H9 (cell line): Measurements from ENCODE around the gene PITPNM3. TPM values are rescaled to one million over a fixed set of nuclear protein-coding genes. Genes with fewer than 3 reads are reported as not detected.

Experiments used
- DNase-seq: peaks from one replicate; pipeline ENCODE4 v3.0.0-alpha.2; 2017
- H2AFZ ChIP-seq: one replicate; pipeline ENCODE4 v1.6.1; 2013; ENCODE audit warnings: mild to moderate bottlenecking, low read length, control low read depth, moderate library complexity
- H2AK5ac ChIP-seq: 2 replicates; pipeline ENCODE4 v1.6.1; 2013; ENCODE audit warnings: low read length, control low read depth, mixed read lengths; ENCODE audit not compliant: insufficient read length
- H2BK120ac ChIP-seq: one replicate; pipeline ENCODE4 v1.6.1; 2013; ENCODE audit warnings: low read depth, mild to moderate bottlenecking, low read length, control low read depth, inconsistent platforms; ENCODE audit not compliant: poor library complexity, severe bottlenecking
- H2BK12ac ChIP-seq: 2 replicates; pipeline ENCODE4 v1.6.1; 2013; ENCODE audit warnings: low read length, control low read depth, mixed read lengths, low read depth; ENCODE audit not compliant: insufficient read length
- H2BK15ac ChIP-seq: 2 replicates; pipeline ENCODE4 v1.6.1; 2013; ENCODE audit warnings: low read depth, low read length, control low read depth
- H2BK20ac ChIP-seq: one replicate; pipeline ENCODE4 v1.6.1; 2013; ENCODE audit warnings: low read depth, mild to moderate bottlenecking, low read length, control low read depth, inconsistent platforms; ENCODE audit not compliant: poor library complexity, severe bottlenecking
- H2BK5ac ChIP-seq: 2 replicates; pipeline ENCODE4 v1.6.1; 2013; ENCODE audit warnings: low read length, control low read depth, mixed read lengths; ENCODE audit not compliant: insufficient read length
- H3K14ac ChIP-seq: 2 replicates; pipeline ENCODE4 v1.6.1; 2013; ENCODE audit warnings: low read length, control low read depth; ENCODE audit not compliant: insufficient read depth
- H3K18ac ChIP-seq: 2 replicates; pipeline ENCODE4 v1.6.1; 2013; ENCODE audit warnings: low read depth, mild to moderate bottlenecking, mixed read lengths, low read length, control low read depth; ENCODE audit not compliant: insufficient read length
- H3K23ac ChIP-seq: 2 replicates; pipeline ENCODE4 v1.6.1; 2013; ENCODE audit warnings: low read length, control low read depth, mixed read lengths, low read depth; ENCODE audit not compliant: insufficient read length
- H3K23me2 ChIP-seq: 2 replicates; pipeline ENCODE4 v1.6.1; 2013; ENCODE audit warnings: low read depth, mild to moderate bottlenecking, mixed read lengths, low read length, control low read depth; ENCODE audit not compliant: insufficient read length, poor library complexity, severe bottlenecking
- H3K27ac ChIP-seq: 2 replicates; pipeline ENCODE4 v1.5.1; 2013; ENCODE audit warnings: low read length, control low read depth, mixed read lengths, low read depth; ENCODE audit not compliant: insufficient read length
- H3K27me3 ChIP-seq: 2 replicates; pipeline ENCODE4 v1.6.1; 2013; ENCODE audit warnings: low read length, control low read depth, inconsistent platforms; ENCODE audit not compliant: insufficient read depth
- H3K4ac ChIP-seq: 2 replicates; pipeline ENCODE4 v1.6.1; 2013; ENCODE audit warnings: low read depth, mild to moderate bottlenecking, control low read depth, inconsistent platforms, low read length, moderate library complexity
- H3K4me1 ChIP-seq: 2 replicates; pipeline ENCODE4 v1.6.1; 2013; ENCODE audit warnings: low read length, control low read depth, inconsistent platforms; ENCODE audit not compliant: insufficient read depth
- H3K4me2 ChIP-seq: 2 replicates; pipeline ENCODE4 v1.6.1; 2013; ENCODE audit warnings: low read length, control low read depth, mixed read lengths; ENCODE audit not compliant: insufficient read length, insufficient read depth
- H3K56ac ChIP-seq: 2 replicates; pipeline ENCODE4 v1.6.1; 2013; ENCODE audit warnings: low read depth, mild to moderate bottlenecking, mixed read lengths, low read length, control low read depth; ENCODE audit not compliant: insufficient read length
- H3K79me1 ChIP-seq: 2 replicates; pipeline ENCODE4 v1.6.1; 2013; ENCODE audit warnings: low read depth, mild to moderate bottlenecking, moderate library complexity, low read length, control low read depth, inconsistent platforms; ENCODE audit not compliant: insufficient read depth, poor library complexity, severe bottlenecking
- H3K79me2 ChIP-seq: 2 replicates; pipeline ENCODE4 v1.6.1; 2013; ENCODE audit warnings: low read length, control low read depth, inconsistent platforms; ENCODE audit not compliant: insufficient read depth
- H3K9ac ChIP-seq: 2 replicates; pipeline ENCODE4 v1.6.1; 2013; ENCODE audit warnings: low read length, control low read depth, mixed read lengths; ENCODE audit not compliant: insufficient read length; ENCODE audit errors: extremely low read depth
- H3K9me3 ChIP-seq: one replicate; pipeline ENCODE4 v1.6.1; 2013; ENCODE audit warnings: low read depth, low read length, inconsistent platforms; ENCODE audit not compliant: control insufficient read depth
- H3T11ph ChIP-seq: one replicate; pipeline ENCODE4 v1.6.1; 2013; ENCODE audit warnings: mild to moderate bottlenecking, low read length, control low read depth, inconsistent platforms
- H4K20me1 ChIP-seq: one replicate; pipeline ENCODE4 v1.6.1; 2013; ENCODE audit not compliant: control insufficient read depth, insufficient read length, insufficient read depth
- H4K5ac ChIP-seq: 2 replicates; pipeline ENCODE4 v1.6.1; 2013; ENCODE audit warnings: low read depth, mild to moderate bottlenecking, mixed read lengths, low read length, control low read depth; ENCODE audit not compliant: insufficient read length
- H4K8ac ChIP-seq: replicated peaks from 2 replicates; pipeline ENCODE4 v1.6.1; 2013; ENCODE audit warnings: low read length, control low read depth, mixed read lengths, low read depth; ENCODE audit not compliant: insufficient read length
- H4K91ac ChIP-seq: 2 replicates; pipeline ENCODE4 v1.6.1; 2013; ENCODE audit warnings: low read depth, mild to moderate bottlenecking, moderate library complexity, mixed read lengths, low read length, control low read depth; ENCODE audit not compliant: insufficient read length
- H3K27ac Mint-ChIP-seq, 3 experiments: 2 replicates in 2 of 3; 3 replicates in 1 of 3; pipeline ENCODE4 v1.8.0; 2020 to 2021; ENCODE audit warnings: mixed read lengths in 3 of 3, mild to moderate bottlenecking in 1 of 3, moderate library complexity in 1 of 3
- H3K27me3 Mint-ChIP-seq: 2 replicates; pipeline ENCODE4 v1.8.0; 2021; ENCODE audit warnings: low read depth, mild to moderate bottlenecking, moderate library complexity, mixed read lengths
- H3K36me3 Mint-ChIP-seq, 3 experiments: 2 replicates in 2 of 3; 3 replicates in 1 of 3; pipeline ENCODE4 v1.8.0; 2020 to 2021; ENCODE audit warnings: low read depth in 3 of 3, mixed read lengths in 3 of 3; ENCODE audit not compliant: insufficient read depth in 1 of 3
- H3K4me1 Mint-ChIP-seq, 2 experiments: 2 replicates each; pipeline ENCODE4 v1.8.0; 2020; ENCODE audit warnings: mixed read lengths in 2 of 2
- H3K4me3 Mint-ChIP-seq, 2 experiments: 2 replicates in 1 of 2; 3 replicates in 1 of 2; pipeline ENCODE4 v1.8.0; 2020 to 2021; ENCODE audit warnings: mild to moderate bottlenecking in 2 of 2, mixed read lengths in 2 of 2, moderate library complexity in 1 of 2
- H3K9me3 Mint-ChIP-seq, 2 experiments: 2 replicates in 1 of 2; 3 replicates in 1 of 2; pipeline ENCODE4 v1.8.0; 2020; ENCODE audit warnings: mild to moderate bottlenecking in 2 of 2, mixed read lengths in 2 of 2, moderate library complexity in 1 of 2
- WGBS: extraction: QIAGEN DNeasy Blood & Tissue Kit; methylation state at CpG from one replicate; pipeline ENCODE4 v1.1.7; 2013; ENCODE audit warnings: missing lambda C conversion rate, low lambda C conversion rate, mixed read lengths; ENCODE audit not compliant: insufficient read length; ENCODE audit errors: extremely low coverage; 5-methylcytosine and 5-hydroxymethylcytosine counted together
- total RNA-seq: library from RNA; stranded (reverse); gene quantifications from 2 replicates; pipeline ENCODE4 v1.2.1, GENCODE V29; 2021
- TF ChIP-seq, protein P1 (sequence below): fragments of 200-600 bp; sonication (generic); conservative IDR thresholded peaks from 3 replicates; pipeline ENCODE4 v1.8.0; 2021; ENCODE audit warnings: antibody characterized with exemption, mild to moderate bottlenecking

Gene PITPNM3
- total RNA-seq, 1 experiment from 2014 or later = 3.4 TPM

DNA sequence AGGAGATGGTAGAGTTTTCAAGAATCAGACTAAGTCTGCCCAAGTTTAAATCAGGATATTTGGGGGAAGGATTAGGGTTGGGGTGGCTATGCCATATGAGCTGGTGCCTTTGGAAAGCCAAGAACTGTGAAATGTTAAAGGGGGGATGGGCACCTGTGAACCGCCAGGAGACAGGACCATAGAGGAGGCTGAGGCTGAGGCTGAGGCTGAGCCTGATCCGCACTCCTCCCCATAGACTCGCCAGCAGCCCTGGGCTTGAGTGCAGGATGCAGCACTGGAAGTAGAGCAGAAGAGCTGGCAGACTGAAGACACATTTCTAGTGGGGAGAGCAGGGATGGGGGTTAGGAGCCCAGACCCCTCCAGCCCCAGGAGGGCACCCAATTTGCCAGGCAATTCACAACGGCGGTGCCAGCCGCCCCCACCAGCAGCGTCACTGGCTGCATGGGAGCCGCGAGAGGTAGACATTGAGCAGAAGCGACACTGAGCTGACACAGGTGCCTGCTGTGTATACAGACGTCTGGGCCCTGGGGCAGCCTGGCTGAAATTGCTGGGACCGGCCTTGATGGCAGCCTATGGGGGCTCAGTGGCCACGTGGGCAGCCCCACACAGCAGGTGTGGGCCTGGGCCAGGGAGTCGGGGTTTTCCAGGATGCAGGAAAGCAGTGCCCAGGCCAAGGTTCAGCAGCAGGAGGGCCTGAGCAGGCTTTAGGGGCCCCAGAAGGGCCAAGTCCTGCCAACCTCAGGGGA, 102.9 kb downstream of the PITPNM3 start:
- DNase-seq = no peak
- Histone ChIP-seq H2BK20ac (no peak overlapping the region), H3K14ac (no peak overlapping the region), H3K79me2 (no peaks in the 10 kb centered on the region), H4K20me1 (no peaks in the 10 kb centered on the region), H3T11ph (no peak overlapping the region), H4K8ac (no peak overlapping the region), H3K79me1 (no peaks in the 10 kb centered on the region), H4K91ac (no peak overlapping the region), H3K4me2 (no peak overlapping the region), H3K23ac (no peak overlapping the region), H2AFZ (no peak overlapping the region), H2BK12ac (no peak overlapping the region), H2BK120ac (no peak overlapping the region), H2BK5ac (no peak overlapping the region), H2BK15ac (no peak overlapping the region), H3K56ac (no peak overlapping the region), H3K4ac (no peak overlapping the region), H3K9me3 (no peaks in the 10 kb centered on the region), H2AK5ac (no peak overlapping the region), H3K23me2 (peaks cover 5% of the 10 kb centered on the region), H3K27me3 (no peaks in the 10 kb centered on the region), H3K9ac (no peak overlapping the region), H3K18ac (no peak overlapping the region), H3K27ac (no peak overlapping the region), H4K5ac (no peak overlapping the region), H3K4me1 (peaks cover 12% of the 10 kb centered on the region; the same call in 1 of the 2 replicates)
- H3K4me3 Mint-ChIP-seq = peak overlapping the region in 1 of 2 experiments; percentile 52; a peak in 2 of 5 replicates
- H3K36me3 Mint-ChIP-seq = peaks cover 11 to 29% (median 17%) of the 10 kb centered on the region in 3 experiments
- H3K9me3 Mint-ChIP-seq = no peaks in the 10 kb centered on the region; a peak in 1 of 5 replicates
- TF ChIP-seq, protein P1, sequence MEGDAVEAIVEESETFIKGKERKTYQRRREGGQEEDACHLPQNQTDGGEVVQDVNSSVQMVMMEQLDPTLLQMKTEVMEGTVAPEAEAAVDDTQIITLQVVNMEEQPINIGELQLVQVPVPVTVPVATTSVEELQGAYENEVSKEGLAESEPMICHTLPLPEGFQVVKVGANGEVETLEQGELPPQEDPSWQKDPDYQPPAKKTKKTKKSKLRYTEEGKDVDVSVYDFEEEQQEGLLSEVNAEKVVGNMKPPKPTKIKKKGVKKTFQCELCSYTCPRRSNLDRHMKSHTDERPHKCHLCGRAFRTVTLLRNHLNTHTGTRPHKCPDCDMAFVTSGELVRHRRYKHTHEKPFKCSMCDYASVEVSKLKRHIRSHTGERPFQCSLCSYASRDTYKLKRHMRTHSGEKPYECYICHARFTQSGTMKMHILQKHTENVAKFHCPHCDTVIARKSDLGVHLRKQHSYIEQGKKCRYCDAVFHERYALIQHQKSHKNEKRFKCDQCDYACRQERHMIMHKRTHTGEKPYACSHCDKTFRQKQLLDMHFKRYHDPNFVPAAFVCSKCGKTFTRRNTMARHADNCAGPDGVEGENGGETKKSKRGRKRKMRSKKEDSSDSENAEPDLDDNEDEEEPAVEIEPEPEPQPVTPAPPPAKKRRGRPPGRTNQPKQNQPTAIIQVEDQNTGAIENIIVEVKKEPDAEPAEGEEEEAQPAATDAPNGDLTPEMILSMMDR = no peak
- H3K27me3 Mint-ChIP-seq = no peaks in the 10 kb centered on the region; the same call in none of the 2 replicates
- WGBS = no CpG with 5 or more reads among the region's 14 CpGs
- H3K4me1 Mint-ChIP-seq = peaks cover 53 to 61% of the 10 kb centered on the region in 2 experiments
- peak overlapping the region in 2 of 3 experiments; percentile 84 to 88; a peak in 4 of 7 replicates for H3K27ac Mint-ChIP-seq
